GM18873 (cell line): ENCODE data around the gene ASAP2.

Experiments
- ATAC-seq: cut with Tn5 transposase; IDR thresholded peaks from one replicate; pipeline ENCODE4 v1.9.1; 2021; ENCODE audit warnings: mild to moderate bottlenecking, moderate library complexity, moderate number of reproducible peaks; ENCODE audit not compliant: unreplicated experiment, low FRiP score

ASAP2 gene

GRCh38 chr2:9310798-9311197 lies 104.2 kb downstream of the ASAP2 start:
- ATAC-seq = no peak

- ATAC-seq = no peak
Observed at GRCh38 chr2:9311488-9311887, 104.9 kb downstream of the ASAP2 start.

- ATAC-seq = no peak
Observed at GRCh38 chr2:9312591-9312990, 106.0 kb downstream of the ASAP2 start.

- ATAC-seq = no peak
Observed at GRCh38 chr2:9313443-9313842, 106.8 kb downstream of the ASAP2 start.

GRCh38 chr2:9315280-9315847 lies 108.8 kb downstream of the ASAP2 start:
- ATAC-seq = no peak

GRCh38 chr2:9317559-9317958 lies 110.9 kb downstream of the ASAP2 start:
- no peak for ATAC-seq

- ATAC-seq = no peak
Observed at GRCh38 chr2:9318461-9319337, 112.1 kb downstream of the ASAP2 start.

- no peak for ATAC-seq
Observed at GRCh38 chr2:9319338-9319715, 112.7 kb downstream of the ASAP2 start.

- ATAC-seq = no peak
Observed at GRCh38 chr2:9322576-9322975, 116.0 kb downstream of the ASAP2 start.

- ATAC-seq = no peak
Observed at GRCh38 chr2:9325428-9325827, 118.8 kb downstream of the ASAP2 start.

- no peak for ATAC-seq
Observed at GRCh38 chr2:9326975-9327374, 120.4 kb downstream of the ASAP2 start.

- no peak for ATAC-seq
Observed at GRCh38 chr2:9327873-9328352, 121.3 kb downstream of the ASAP2 start.

GRCh38 chr2:9328931-9329330 lies 122.3 kb downstream of the ASAP2 start:
- no peak for ATAC-seq

- no peak for ATAC-seq
Observed at GRCh38 chr2:9329497-9329896, 122.9 kb downstream of the ASAP2 start.

- ATAC-seq = no peak
Observed at GRCh38 chr2:9330612-9331270, 124.1 kb downstream of the ASAP2 start.

- no peak for ATAC-seq
Observed at GRCh38 chr2:9331704-9332103, 125.1 kb downstream of the ASAP2 start.

- ATAC-seq = no peak
Observed at GRCh38 chr2:9332136-9332852, 125.7 kb downstream of the ASAP2 start.

GRCh38 chr2:9332853-9333245 lies 126.2 kb downstream of the ASAP2 start:
- ATAC-seq = no peak

- ATAC-seq = no peak
Observed at GRCh38 chr2:9333591-9334171, 127.1 kb downstream of the ASAP2 start.

- ATAC-seq = no peak
Observed at GRCh38 chr2:9334761-9335160, 128.1 kb downstream of the ASAP2 start.
